Left kidney (tissue), 2 donors: ENCODE measurements around the gene TGFB1. TPM values are rescaled to one million over a fixed set of nuclear protein-coding genes. Genes with fewer than 3 reads are reported as not detected.
"Not testable (repeated sequence)": the region's sequence is repeated elsewhere in the genome, so short reads cannot be mapped to it uniquely, and the experiment has no call there.

Experiments used
- DNase-seq: peaks from one replicate; pipeline ENCODE4 v3.0.0-alpha.2; 2013
- polyA plus RNA-seq: library from polyadenylated mRNA; unstranded; fragments of 120-200 nt; gene quantifications from one replicate; pipeline ENCODE4 v1.2.1, GENCODE V29; 2013; ENCODE audit not compliant: insufficient read length

The TGFB1 gene
- polyA plus RNA-seq, 1 donor: 30.8 TPM

GRCh38 chr19:41371541-41371940 is 17.8 kb upstream of the TGFB1 start:
- no peak for DNase-seq

DNA sequence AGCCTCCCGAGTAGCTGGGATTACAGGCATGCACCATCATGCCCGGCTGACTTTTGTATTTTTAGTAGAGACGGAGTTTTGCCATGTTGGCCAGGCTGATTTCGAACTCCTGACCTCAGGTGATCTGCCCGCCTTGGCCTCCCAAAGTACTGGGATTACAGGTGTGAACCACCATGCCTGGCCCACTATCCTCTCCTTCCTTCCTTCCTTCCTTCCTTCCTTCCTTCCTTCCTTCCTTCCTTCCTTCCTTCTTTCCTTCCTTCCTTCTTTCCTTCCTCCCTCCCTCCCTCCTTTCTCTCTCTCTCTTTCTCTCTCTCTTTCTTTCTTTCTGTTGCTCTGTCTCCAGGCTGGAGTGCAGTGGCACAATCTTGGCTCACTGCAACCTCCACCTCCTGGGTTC is 17.4 kb upstream of the TGFB1 start:
- DNase-seq: not testable (repeated sequence)

- DNase-seq: no peak
Measured at GRCh38 chr19:41369769-41370168, 16.0 kb upstream of the TGFB1 start.

DNA sequence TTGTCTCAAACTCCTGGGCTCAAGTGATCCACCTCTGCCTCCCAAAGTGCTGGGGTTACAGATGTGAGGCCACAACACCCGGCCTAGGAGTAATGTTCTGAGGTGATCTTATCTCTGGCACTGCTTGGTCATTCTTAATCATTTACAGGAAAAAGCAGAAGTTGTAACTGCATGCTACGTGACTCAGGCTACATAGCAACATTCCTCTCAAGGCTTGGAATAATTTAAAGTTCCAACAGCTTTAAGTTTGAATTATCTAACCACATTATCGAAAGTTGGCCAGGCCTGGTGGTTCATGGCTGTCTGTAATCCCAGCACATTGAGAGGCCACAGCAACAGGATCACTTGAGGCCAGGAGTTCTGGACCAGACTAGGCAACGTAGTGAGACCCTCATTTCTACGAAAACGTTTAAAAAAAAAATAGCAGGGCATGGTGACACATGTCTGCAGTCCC is 14.2 kb upstream of the TGFB1 start:
- no peak for DNase-seq

GRCh38 chr19:41366089-41366488 is 12.4 kb upstream of the TGFB1 start:
- DNase-seq: no peak

DNA sequence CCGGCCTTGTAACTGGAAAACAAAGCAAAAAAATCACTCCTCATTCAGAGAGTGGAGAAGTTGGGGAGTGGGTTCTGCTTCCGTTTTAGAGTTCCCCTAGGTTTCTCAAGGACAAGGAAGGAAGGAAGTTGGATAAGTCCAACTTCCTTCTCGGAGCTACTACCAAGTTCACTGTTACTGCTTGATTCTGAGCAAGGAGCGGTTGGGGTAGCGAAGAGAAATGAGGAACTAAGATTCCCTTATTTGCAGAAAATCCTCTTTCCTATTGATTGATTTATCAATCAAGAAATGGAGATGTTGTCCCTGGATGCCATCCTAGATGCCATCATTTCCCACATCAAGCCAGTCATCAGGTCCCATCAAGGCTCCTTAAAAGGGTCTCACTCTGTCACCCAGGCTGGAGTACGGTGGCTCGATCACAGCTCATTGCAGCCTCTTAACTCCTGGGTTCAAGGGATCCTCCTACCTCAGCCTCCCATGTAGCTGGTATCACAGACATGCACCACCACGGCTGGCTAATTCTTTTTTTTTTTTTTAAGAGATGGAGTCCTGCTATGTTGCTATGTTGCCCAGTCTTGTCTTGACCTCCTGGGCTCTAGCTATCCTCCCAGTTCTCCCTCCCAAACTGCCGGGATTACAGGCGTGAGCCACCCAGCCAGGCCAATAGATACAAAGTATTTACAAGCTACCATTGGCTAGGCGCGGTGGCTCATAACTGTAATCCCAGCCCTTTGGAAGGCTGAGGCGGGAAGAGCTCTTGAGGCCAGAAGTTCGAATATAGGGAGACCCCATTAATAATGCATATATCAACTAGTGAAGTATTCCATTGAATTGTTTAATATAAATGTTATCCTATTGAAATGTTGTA is 11.0 kb upstream of the TGFB1 start:
- DNase-seq: no peak

DNA sequence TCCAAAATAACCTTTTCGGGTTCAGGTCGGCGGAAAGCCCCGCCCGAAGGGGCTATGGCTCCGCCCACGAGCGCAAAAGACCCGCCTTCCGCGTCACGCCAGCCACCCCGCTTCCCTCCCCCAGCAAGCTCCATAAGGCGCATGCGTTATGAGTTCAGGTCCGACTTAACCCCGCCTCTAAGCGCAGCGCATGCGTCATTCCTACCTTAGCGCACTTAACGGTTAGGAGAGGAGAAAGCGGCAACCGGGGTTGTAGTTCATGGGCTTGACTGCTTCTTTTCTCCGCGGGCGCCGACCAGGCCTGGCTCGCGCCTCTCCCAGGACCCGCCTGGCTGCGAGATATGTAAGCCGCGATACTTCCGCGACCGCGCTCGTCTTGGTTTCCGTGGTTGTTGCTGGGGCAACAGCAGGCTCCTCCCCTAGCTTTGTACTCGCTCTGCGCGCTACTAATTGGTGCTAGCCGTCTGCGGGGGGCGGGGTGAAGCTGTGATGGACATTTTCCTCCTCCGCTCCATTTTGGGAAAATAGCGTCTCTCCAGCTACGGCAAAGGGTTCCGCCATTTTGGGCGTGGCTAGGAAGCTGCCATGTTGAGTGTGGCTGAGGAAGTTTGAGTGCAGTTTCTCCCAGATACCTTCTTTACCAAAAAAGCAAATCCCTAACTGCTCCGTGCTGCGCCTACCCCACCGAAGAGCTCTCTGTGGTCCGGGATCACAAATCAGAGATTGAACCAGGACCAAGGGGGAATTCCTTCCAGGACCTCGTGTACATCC is 10.2 kb upstream of the TGFB1 start, which contains the start of gene B9D2:
Gene B9D2 (minus strand): TSS at position 397 of the 771 bp plus-strand sequence. CDS start 630 bp downstream, outside the sequence.
- DNase-seq: peak; percentile 98

DNA sequence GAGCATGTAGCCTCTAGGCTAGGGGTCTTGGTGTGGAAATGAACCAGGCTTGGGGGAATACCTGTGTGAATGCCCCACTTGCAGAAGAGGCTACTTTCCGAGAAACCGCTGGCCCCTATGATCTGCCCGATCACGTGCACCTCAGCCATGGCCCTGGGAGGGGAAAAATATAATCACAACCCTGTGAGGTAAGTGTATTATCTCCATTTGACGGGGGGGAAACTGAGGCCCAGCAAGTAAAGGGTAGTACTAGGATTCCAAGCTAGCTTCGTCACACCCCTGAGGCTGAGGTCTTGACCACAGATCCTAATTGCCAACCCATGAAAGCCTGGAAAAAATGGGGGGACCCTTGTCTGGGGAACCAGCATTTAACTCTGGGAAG is 9.6 kb upstream of the TGFB1 start:
- DNase-seq: no peak

- DNase-seq: no peak
Measured at GRCh38 chr19:41362143-41362847, 8.6 kb upstream of the TGFB1 start.

- no peak for DNase-seq
Measured at GRCh38 chr19:41359741-41360140, 6.0 kb upstream of the TGFB1 start.

DNA sequence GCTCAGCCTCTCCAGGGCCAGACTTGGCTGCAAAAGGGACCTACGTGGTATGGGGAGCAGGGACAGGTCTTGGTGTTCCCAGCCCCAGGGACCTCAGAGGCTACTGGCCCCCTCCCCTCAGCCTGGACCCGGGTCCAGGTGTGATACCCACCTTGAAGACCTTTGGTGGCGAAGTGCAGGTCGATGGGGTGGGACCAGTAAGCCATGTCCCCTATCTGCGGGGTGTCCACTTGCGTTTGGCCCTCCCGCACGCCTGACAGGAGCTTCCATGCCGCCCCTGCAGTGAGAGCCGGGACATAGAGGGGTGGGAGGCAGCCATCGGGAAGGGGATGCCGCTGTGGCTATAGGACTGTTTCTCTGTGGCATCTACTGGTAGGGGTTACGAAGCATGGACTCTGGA is 4.0 kb upstream of the TGFB1 start:
- no peak for DNase-seq

- no peak for DNase-seq
Measured at GRCh38 chr19:41356984-41357739, 3.4 kb upstream of the TGFB1 start.

DNA sequence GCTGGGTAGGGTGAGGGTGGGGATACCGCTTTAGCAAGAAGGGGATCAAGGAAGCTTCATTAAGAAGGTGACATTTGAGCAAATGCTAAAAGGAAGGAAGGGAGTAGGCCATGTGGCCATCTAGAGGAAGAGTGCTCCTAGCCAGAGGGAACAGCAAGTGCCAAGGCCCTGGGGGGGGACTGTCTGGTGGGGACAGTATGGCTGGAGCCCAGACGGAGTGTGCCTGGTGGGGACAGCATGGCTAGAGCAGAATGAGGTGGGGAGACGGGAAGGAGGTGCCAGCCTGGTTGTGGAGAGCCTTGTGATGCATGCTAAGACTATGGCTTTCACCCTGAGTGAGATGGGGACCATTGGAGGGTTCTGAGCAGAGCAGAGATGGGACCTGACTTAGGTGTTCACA is 2.1 kb upstream of the TGFB1 start:
- no peak for DNase-seq

GRCh38 chr19:41355035-41355434 is 1.3 kb upstream of the TGFB1 start:
- no peak for DNase-seq

- DNase-seq: no peak
Measured at GRCh38 chr19:41354343-41354953, 726 bp upstream of the TGFB1 start.

DNA sequence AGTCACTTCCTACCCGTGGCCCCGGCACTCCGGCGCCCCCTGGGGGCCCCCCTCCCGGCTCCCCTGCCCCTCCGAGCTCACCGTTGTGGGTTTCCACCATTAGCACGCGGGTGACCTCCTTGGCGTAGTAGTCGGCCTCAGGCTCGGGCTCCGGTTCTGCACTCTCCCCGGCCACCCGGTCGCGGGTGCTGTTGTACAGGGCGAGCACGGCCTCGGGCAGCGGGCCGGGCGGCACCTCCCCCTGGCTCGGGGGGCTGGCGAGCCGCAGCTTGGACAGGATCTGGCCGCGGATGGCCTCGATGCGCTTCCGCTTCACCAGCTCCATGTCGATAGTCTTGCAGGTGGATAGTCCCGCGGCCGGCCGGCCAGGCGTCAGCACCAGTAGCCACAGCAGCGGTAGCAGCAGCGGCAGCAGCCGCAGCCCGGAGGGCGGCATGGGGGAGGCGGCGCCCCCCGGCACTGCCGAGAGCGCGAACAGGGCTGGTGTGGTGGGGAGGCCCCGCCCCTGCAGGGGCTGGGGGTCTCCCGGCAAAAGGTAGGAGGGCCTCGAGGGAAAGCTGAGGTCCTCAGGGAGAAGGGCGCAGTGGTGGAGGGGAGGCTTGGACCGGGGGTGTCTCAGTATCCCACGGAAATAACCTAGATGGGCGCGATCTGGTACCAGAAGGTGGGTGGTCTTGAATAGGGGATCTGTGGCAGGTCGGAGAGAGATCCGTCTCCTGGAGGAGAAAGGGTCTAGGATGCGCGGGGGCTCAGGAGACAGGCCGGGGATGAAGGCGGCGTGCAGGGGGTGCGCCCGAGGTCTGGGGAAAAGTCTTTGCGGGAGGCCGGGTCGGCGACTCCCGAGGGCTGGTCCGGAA is 885 bp downstream of the TGFB1 start:
- DNase-seq: no peak

DNA sequence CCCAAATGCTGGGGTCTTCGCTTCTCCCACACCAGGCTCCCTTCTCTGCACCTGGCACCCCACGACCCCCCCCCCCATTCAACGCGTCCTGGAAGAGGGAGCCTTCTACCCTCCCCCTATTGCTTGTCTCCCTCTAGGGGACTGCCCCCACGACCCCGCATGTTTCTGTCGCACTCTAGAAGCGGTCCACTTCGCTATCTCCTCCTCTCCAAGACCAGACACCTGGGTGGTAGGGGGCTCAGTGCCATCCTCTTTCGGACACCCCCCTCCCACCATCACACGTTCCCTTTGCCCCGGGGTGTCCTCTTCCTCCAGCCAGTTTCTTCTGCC is 1.5 kb downstream of the TGFB1 start:
- DNase-seq: no peak

GRCh38 chr19:41351339-41352245 is 2.1 kb downstream of the TGFB1 start:
- DNase-seq: no peak

DNA sequence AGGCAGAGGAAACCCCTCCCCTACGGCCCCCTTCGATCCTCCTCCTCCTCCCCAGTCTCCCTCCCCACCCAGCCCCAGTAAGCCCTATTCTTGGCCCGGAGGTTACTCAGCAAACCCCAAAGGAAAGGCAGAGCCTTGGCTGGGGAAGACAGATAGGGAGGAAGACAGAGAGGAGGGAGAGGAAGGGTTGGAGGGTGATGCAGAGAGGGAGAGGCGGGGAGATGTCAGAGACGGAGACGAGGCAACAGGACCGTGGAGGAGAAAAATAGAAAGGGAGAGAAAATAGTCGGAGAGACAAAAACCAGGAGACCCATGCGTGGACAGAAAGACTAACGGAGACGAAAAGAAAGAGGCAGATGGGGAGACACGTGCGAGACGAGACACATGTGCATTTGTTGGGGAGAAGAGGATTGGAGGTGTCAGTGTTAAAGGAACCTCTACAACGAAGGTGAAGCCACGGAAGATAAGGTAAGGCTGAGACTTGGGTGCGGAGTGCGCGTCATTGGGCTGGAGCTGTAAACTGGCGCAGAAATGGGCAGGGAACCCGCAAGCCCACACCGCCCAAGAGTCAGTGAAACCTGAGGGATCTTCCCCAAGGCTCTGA is 2.9 kb downstream of the TGFB1 start:
- no peak for DNase-seq
